K562 (cell line): ENCODE results near the gene CDK5R1. TPM values are rescaled to one million over a fixed set of nuclear protein-coding genes. Genes with fewer than 3 reads are reported as not detected.

Source experiments
- ATAC-seq: fragments of 200-7000 bp; cut with Tn5 transposase; 3 replicates; pipeline ENCODE4 v1.9.1; 2020; ENCODE audit warnings: moderate library complexity
- BruUV-seq: library from RNA; stranded (reverse); fragments of 400-500 nt; replicated peaks from 2 replicates; lab custom pipeline; 2021; lab: Mats Ljungman, UMichigan
- CTCF ChIA-PET: fragments of 300-600 bp; formaldehyde crosslinking; extraction: SDS; loops from one replicate; lab custom pipeline; 2021; ENCODE audit warnings: low intra/inter-chr PET ratio; lab: Yijun Ruan, JAX
- POLR2A ChIA-PET: fragments of 300-600, 350-650 bp; sonication (Branson Sonifier 250); formaldehyde crosslinking; extraction: SDS; loops from one replicate; lab custom pipeline; 2021; ENCODE audit warnings: antibody characterized with exemption, inconsistent platforms; lab: Yijun Ruan, JAX
- DNase-seq, 4 experiments: peaks; one replicate each; pipeline versions ENCODE4 v3.0.0 to v3.0.0-alpha.2; 2011 to 2018; ENCODE audit warnings: low spot score in 3 of 4, mixed read lengths in 3 of 4; ENCODE audit errors: extremely low read depth in 1 of 4
- FAIRE-seq: peaks from 2 replicates; lab custom pipeline; 2011; peaks lifted over from hg19 to GRCh38; lab: Jason Lieb, UNC
- H2AFZ ChIP-seq: 2 replicates; pipeline ENCODE4 v1.6.0; 2011; ENCODE audit warnings: low read depth, low read length, control low read depth, inconsistent platforms
- H3K27ac ChIP-seq: fragments of 200-600 bp; 3 replicates; pipeline ENCODE4 v1.8.0; 2011; ENCODE audit warnings: low read depth, mild to moderate bottlenecking, control low read depth, inconsistent platforms, low read length, moderate library complexity, mixed read lengths; ENCODE audit errors: extremely low read depth
- H3K27me3 ChIP-seq, 2 experiments: fragments of 300-600 bp in 1 of 2; 2 replicates in 1 of 2; 3 replicates in 1 of 2; pipeline versions ENCODE4 v1.6.0 to v1.8.0; 2011; ENCODE audit warnings: inconsistent platforms in 2 of 2, low read length in 2 of 2, mild to moderate bottlenecking in 1 of 2, mixed read lengths in 1 of 2, moderate library complexity in 1 of 2; ENCODE audit not compliant: control insufficient read depth in 2 of 2, insufficient read depth in 2 of 2
- H3K36me3 ChIP-seq: fragments of 300-600 bp; 3 replicates; pipeline ENCODE4 v1.8.0; 2011; ENCODE audit warnings: mild to moderate bottlenecking, low read length, inconsistent platforms; ENCODE audit not compliant: control insufficient read depth, insufficient read depth
- H3K4me1 ChIP-seq, 2 experiments: fragments of 200-600 bp in 1 of 2; replicated peaks in 1 of 2; 2 replicates in 1 of 2; 3 replicates in 1 of 2; pipeline versions ENCODE4 v1.5.1 to v1.8.0; 2011; ENCODE audit warnings: inconsistent platforms in 2 of 2, low read length in 2 of 2, mild to moderate bottlenecking in 1 of 2, mixed read lengths in 1 of 2, moderate library complexity in 1 of 2; ENCODE audit not compliant: control insufficient read depth in 2 of 2, insufficient read depth in 2 of 2
- H3K4me2 ChIP-seq: 2 replicates; pipeline ENCODE4 v1.6.1; 2011; ENCODE audit warnings: low read length, control low read depth, inconsistent platforms, mixed read lengths; ENCODE audit not compliant: insufficient read depth
- H3K4me3 ChIP-seq: fragments of 200-600 bp; sonication (generic), shearing (Covaris generic); 2 replicates; pipeline ENCODE4 v1.5.1; 2016; ENCODE audit warnings: control low read depth, inconsistent platforms
- H3K79me2 ChIP-seq: fragments of 200-600 bp; 3 replicates; pipeline ENCODE4 v1.8.0; 2011; ENCODE audit warnings: low read length, inconsistent platforms; ENCODE audit not compliant: control insufficient read depth, insufficient read depth
- H3K9ac ChIP-seq, 2 experiments: 2 replicates each; pipeline versions ENCODE4 v1.6.0 to v1.6.1; 2011; ENCODE audit warnings: low read depth in 2 of 2, low read length in 2 of 2, control low read depth in 1 of 2, inconsistent platforms in 1 of 2, mild to moderate bottlenecking in 1 of 2, mixed read lengths in 1 of 2; ENCODE audit not compliant: insufficient read depth in 1 of 2
- H3K9me1 ChIP-seq: one replicate; pipeline ENCODE4 v1.6.0; 2011; ENCODE audit warnings: inconsistent platforms, mild to moderate bottlenecking, low read length, moderate library complexity; ENCODE audit not compliant: control insufficient read depth, insufficient read depth
- H3K9me3 ChIP-seq: replicated peaks from 2 replicates; pipeline ENCODE4 v1.5.1; 2011; ENCODE audit warnings: low read depth, low read length, inconsistent platforms; ENCODE audit not compliant: control insufficient read depth, insufficient read depth
- H4K20me1 ChIP-seq: replicated peaks from 2 replicates; pipeline ENCODE4 v1.6.1; 2011; ENCODE audit warnings: low read length, inconsistent platforms, mixed read lengths; ENCODE audit not compliant: control insufficient read depth, insufficient read depth
- ESRRB ChIP-seq: fragments of 250-450 bp; sonication (Bioruptor Pico); IDR thresholded peaks from 2 replicates; pipeline ENCODE4 v1.5.0; 2020; ENCODE audit warnings: mild to moderate bottlenecking, moderate library complexity, borderline replicate concordance
- ILK ChIP-seq: fragments of 450-650 bp; IDR thresholded peaks from 2 replicates; pipeline ENCODE4 v1.6.1; 2016; ENCODE audit warnings: missing genetic modification characterization, low read depth, mild to moderate bottlenecking, missing compliant biosample characterization, moderate library complexity, borderline replicate concordance
- RFX1 ChIP-seq: fragments of 450-650 bp; IDR thresholded peaks from 2 replicates; pipeline ENCODE4 v1.6.1; 2016; ENCODE audit warnings: mild to moderate bottlenecking, moderate library complexity
- SMARCE1 ChIP-seq: fragments of 450-650 bp; IDR thresholded peaks from 2 replicates; pipeline ENCODE4 v1.7.1; 2016; ENCODE audit warnings: mild to moderate bottlenecking
- SPI1 ChIP-seq: IDR thresholded peaks from 2 replicates; pipeline ENCODE4 v1.6.1; 2011; ENCODE audit warnings: low read depth, low read length, control low read depth, borderline replicate concordance
- ZNF79 ChIP-seq: fragments of 250-450 bp; sonication (Bioruptor Pico); IDR thresholded peaks from 2 replicates; pipeline ENCODE4 v1.4.0; 2020; ENCODE audit warnings: low read depth, mild to moderate bottlenecking, moderate library complexity
- WGBS: fragments of 100-300 bp; shearing (Covaris generic); methylation state at CpG from one replicate; pipeline ENCODE4 v1.1.6; 2016; ENCODE audit warnings: low coverage, mixed read lengths; ENCODE audit not compliant: insufficient coverage; ENCODE audit errors: missing lambda C conversion rate; 5-methylcytosine and 5-hydroxymethylcytosine counted together
- in situ Hi-C: fragments of 300-500 bp; cut with MboI; formaldehyde crosslinking; loops from 4 replicates; pipeline ENCODE4 v1.15.0; 2018; ENCODE audit warnings: inconsistent platforms, mixed read lengths
- intact Hi-C: fragments of 100-400 bp; cut with micrococcal nuclease; formaldehyde crosslinking; loops from 2 replicates; pipeline ENCODE4 v1.14.2; 2022
- polyA plus RNA-seq, 8 experiments: library from polyadenylated mRNA; depleted of rRNA in 4 of 8; stranded (reverse) in 5 of 8; unstranded in 3 of 8; fragments of >200 nt; fragmentation: Nextera tagmentation in 2 of 8; fragmentation: Illumina TruSeq in 1 of 8; extraction: Ambion mirVana in 2 of 8; extraction: Trizol in 1 of 8; gene quantifications; 2 replicates each; pipeline versions ENCODE4 v1.2.1 to v1.2.3, GENCODE V29; 2011 to 2014; ENCODE audit warnings: inconsistent platforms in 1 of 8, missing spikeins in 1 of 8
- total RNA-seq, 7 experiments: library from RNA; depleted of rRNA in 6 of 7; stranded (reverse); fragments of >200 nt in 6 of 7; fragmentation: Illumina TruSeq in 2 of 7; extraction: Trizol in 2 of 7; gene quantifications; 2 replicates each; pipeline versions ENCODE4 v1.2.1 to v1.2.3, GENCODE V29; 2011 to 2021; ENCODE audit warnings: low replicate concordance in 1 of 7
- TF ChIP-seq, protein P1 (sequence below): sonication (generic); formaldehyde crosslinking; IDR thresholded peaks from 2 replicates; pipeline ENCODE4 v1.8.1; 2022; ENCODE audit warnings: missing genetic modification reagents
- TF ChIP-seq, protein P2 (sequence below): conservative IDR thresholded peaks from 2 replicates; pipeline ENCODE4 v1.6.1; 2011; ENCODE audit warnings: low read depth, mild to moderate bottlenecking, low read length; ENCODE audit not compliant: control insufficient read depth

The CDK5R1 gene
- total and polyA plus RNA-seq, 9 of the 15 experiments (the other 6 are each of a cell fraction or from before 2014, with no cell fraction given): 0.10 to 4.8 (median 2.3) TPM

DNA sequence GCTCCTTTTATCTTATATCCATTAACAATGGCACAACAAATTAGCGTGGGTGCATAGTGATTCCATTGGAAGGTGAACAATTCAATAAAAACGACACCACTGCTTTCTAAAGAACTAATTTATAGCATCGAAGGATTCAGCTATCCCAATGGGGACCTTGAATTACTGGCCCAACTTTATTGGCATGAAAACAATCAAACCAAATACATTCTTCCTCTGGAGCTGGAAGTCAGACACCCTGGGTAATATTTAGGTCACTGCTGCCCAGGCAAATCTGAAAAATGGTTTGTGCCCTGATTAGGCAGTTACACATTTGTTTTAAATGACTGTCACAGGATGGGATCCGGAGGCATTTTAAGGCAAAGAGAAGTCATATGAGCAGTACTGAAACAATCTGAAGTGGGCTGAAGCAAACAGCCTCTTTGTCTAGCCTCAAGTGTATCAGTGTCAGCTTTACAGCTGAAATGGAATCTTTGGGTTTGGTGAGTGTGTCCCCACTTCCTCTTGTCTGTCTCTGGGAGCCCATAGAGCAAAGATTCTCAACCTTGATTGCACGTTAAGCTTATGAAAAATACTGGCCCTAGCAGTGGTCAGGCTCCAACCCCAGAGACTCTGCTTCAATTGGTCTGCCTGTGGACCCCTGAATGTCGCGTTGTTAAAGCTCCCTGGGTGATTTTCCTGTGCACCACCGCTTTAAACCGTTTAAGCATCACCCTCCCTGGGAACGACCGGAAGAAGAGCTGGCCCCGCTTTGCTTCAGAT is 30.3 kb downstream of the CDK5R1 start:
- 53% methylated on average over 12 of the region's 12 CpGs for WGBS
- ChIA-PET CTCF (no interaction called here), POLR2A (no interaction called here)
- TF ChIP-seq ILK (no peak), SMARCE1 (no peak), RFX1 (no peak), ZNF79 (CRISPR knock-in tag) (no peak), SPI1 (peak; percentile 57; the same call in 1 of the 2 replicates), ESRRB (CRISPR knock-in tag) (no peak)
- TF ChIP-seq, protein P1, sequence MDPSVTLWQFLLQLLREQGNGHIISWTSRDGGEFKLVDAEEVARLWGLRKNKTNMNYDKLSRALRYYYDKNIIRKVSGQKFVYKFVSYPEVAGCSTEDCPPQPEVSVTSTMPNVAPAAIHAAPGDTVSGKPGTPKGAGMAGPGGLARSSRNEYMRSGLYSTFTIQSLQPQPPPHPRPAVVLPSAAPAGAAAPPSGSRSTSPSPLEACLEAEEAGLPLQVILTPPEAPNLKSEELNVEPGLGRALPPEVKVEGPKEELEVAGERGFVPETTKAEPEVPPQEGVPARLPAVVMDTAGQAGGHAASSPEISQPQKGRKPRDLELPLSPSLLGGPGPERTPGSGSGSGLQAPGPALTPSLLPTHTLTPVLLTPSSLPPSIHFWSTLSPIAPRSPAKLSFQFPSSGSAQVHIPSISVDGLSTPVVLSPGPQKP (CRISPR knock-in tag): no peak
- TF ChIP-seq, protein P2, sequence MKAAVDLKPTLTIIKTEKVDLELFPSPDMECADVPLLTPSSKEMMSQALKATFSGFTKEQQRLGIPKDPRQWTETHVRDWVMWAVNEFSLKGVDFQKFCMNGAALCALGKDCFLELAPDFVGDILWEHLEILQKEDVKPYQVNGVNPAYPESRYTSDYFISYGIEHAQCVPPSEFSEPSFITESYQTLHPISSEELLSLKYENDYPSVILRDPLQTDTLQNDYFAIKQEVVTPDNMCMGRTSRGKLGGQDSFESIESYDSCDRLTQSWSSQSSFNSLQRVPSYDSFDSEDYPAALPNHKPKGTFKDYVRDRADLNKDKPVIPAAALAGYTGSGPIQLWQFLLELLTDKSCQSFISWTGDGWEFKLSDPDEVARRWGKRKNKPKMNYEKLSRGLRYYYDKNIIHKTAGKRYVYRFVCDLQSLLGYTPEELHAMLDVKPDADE: no peak
- no TSS peak for BruUV-seq
- H3K4me1 ChIP-seq: peaks cover 0 to 4% of the 10 kb centered on the region in 2 experiments; a peak in 1 of 5 replicates
- H3K27ac ChIP-seq: no peak overlapping the region
- no peak overlapping the region for H3K4me2 ChIP-seq
- in situ Hi-C loops (no loop called here), intact Hi-C loops (no loop called here)
- no peaks in the 10 kb centered on the region for H3K9me3 ChIP-seq
- H4K20me1 ChIP-seq: no peaks in the 10 kb centered on the region
- H3K36me3 ChIP-seq: no peaks in the 10 kb centered on the region
- no peak overlapping the region for H2AFZ ChIP-seq
- no peaks in the 10 kb centered on the region for H3K79me2 ChIP-seq
- no peaks in the 10 kb centered on the region for H3K9me1 ChIP-seq
- no peak overlapping the region for H3K4me3 ChIP-seq
- FAIRE-seq: no peak
- H3K9ac ChIP-seq: no peak overlapping the region
- DNase-seq: no peak
- H3K27me3 ChIP-seq: no peaks in the 10 kb centered on the region
- no peak for ATAC-seq
